OCI-M1 (cell line): ENCODE data around the gene ZNRF3.
A peak's percentile ranks its signal among the peaks of the same experiment; 100 is the strongest.
"Not testable (repeated sequence)": the region's sequence is repeated elsewhere in the genome, so short reads cannot be mapped to it uniquely, and the experiment has no call there.

ENCODE experiments used
- DNase-seq: peaks from one replicate; lab custom pipeline; 2025; lab: John Stamatoyannopoulos, UW

Gene ZNRF3

DNA sequence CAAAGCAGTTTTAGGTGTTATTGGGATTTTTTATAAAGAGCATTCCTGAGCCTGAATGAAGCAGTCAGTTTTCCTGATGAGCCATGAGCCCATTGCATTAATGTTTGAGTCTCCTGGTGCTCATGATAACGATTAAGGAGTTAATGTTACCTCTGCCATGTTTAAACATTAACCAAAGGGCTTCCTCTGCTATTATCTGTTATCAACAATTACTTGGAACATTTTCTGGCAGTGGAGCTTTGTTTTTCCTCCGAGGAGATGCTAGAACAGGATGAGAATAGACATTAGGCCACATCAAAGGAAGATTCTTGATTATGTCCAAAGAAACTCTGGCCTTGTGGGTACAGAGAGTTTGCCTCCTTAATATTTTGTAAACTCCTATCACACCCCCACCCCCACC, 49.9 kb downstream of the ZNRF3 start:
- DNase-seq = no peak

DNA sequence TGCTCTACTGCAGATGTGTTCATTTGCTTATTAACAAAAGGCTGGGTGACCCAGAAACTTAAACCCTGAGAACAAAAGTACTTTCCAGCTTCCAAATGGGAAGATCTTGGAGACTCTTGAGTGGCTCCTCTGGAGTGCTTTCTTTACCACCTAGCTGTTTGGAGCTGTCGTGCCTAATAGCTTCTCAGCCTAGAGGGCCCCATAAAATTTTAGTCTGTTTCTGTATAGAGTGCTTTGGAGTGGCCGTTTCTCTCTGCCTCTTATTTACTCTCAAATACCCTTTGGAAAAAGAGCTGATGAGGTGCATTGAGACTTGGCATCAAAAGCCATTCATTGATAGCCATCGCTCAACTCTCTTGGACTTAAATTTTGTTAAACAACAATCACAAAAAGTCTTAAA, 50.7 kb downstream of the ZNRF3 start:
- no peak for DNase-seq

DNA sequence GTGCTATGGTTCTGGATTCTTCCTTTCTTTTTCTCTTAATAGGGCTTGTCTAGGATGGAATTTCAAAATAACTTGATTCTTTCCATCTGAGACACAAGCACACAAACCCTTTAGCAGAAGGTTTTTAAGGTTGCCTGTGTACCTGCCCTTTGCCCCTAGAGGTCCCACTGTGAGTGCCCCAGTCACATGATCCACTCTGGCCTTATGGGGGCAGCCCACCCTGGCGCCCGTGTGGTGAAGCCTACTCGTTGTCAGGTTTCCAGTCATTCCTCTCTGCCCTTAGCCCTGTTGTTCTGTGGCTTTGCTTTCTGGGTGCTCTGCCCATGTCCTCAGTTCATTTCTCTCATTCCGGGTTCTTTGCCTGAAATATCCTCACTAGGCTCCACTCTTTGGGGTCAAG, 51.8 kb downstream of the ZNRF3 start:
- DNase-seq = no peak

DNA sequence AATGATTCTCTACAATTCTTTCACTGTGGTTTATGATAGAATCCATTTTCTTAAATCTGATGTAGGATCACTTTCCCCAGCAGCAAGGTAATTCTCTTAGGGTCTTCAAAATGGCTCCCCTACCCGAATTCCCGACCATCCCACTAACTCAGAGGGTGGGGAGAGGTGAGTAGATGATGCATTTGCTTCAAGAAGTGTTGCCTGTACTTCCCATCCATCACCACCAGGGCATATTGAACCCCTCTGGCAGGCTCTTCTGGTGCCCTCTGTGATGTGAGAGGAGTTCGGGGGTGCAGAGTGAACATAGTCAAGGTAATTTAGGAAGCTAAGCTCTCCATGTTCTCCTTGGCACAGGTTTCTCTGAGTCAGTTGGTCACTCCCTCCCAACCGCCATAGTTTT, 52.3 kb downstream of the ZNRF3 start:
- DNase-seq = no peak

DNA sequence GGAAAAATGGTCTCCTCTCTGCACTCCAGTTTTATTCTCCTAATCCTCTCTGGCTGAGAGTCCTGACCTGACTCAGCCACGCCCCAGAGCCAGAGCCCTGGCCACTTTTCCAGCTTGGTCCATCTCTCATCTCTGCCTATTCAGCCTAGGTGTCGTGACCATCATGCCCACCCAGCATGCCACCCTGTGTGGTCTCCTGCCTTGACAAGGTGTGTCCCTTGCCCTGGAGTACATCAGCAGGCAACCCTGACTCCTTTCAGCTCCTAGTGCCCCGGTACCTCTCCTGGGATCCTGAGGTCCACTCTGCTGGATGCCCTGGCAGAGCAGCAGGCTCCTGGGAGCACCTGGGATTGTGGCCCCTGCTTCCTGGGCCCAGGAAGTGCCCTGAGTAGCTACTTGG, 52.8 kb downstream of the ZNRF3 start:
- no peak for DNase-seq

DNA sequence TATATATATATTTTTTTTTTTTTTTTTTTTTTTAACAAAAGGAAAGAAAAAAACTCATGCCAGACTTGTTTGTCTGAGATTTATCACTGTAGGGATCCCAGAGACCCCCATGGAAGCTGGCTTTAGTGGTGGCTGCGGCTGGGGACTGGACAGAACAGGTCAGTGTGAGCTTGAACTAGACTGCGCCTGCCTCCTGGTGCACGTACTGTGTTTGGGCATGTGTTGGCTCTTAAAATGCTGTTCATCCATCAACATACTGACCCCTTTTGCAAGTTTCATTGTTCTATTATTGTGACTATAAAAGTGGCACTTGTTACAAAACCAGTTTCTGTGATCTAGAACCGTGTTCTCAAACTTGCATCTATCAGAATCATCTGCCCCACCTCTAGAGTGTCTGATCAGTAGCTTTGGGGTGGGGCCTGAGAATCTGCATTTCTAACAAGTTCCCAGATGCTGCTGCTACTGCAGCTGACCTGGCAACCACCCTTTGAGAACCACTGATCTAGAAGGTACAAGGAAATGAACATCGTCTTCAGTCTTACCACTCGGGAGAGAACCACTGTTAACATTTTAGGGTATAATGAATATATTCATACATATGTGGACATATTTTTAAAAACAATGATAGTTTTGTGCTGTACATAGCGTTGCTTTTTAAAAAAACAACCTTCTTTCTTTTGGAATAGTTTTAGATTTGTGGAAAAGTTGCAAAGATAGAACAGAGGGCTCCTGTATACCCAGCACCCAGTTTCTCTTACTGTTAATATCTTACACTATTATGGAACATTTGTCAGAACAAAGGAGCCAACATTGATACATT, 54.0 kb downstream of the ZNRF3 start:
- DNase-seq = no peak

DNA sequence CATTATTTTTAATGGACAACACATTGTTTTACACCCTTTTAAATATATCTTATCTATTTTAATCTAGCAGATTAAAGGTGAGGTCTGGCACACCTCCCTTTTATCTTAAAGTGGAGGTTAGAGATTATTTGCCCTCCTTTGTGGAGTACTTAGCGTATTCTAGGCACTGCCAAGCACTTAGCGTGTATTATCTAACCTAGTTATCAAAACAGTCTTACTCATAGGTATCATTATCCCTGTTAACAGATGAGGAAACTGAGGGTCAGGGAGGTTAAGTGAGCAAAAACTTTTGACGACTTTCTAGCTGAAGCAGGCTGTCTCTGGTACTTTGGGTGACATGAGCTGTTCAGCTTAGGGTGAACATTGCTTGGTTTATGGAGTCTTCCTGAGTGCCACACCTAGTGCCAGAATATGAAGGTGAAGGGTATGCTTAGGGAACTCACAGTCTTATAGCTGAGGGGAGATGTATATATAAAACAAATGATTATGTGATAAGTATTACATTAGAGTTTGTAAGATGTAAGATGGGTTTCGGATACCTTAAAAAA, 55.0 kb downstream of the ZNRF3 start:
- DNase-seq = no peak

DNA sequence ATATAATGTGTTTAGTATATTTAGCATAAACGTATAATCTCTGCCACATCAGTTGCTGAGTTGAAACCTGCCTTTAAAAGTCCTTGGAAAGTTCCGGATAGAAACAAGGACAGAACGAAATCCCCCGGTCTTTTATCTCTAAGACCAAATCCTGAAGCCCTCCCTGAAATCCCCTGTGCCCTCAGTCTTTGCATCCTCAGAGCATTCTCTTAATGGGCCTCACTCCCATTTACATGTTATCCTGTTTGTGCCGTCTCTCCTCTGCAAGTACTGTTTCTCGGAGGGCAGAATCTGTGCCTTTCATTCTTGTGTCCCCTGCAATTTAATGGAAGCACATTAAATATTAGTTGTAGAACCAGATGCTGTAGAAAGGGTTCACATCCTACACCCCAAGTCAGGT, 56.0 kb downstream of the ZNRF3 start:
- DNase-seq = no peak

DNA sequence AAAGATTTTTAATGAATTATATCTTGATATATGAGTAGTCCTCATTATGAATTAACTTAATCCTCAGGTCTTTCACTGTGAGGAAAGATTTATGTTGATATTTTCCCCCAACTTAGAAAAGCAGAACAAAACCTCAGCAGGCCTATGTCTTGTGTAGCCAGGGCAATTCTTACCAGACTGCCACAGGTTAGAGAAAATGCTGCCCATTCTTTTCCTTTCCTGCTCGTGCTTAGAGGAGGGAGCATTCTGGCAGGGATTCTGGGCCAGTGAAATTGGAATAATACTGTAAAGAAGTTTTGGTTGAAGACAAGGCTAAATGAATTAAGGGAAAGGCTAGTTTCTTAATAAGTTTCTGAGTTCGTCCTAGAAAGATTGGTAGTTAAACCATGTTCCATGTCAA, 56.6 kb downstream of the ZNRF3 start:
- no peak for DNase-seq

DNA sequence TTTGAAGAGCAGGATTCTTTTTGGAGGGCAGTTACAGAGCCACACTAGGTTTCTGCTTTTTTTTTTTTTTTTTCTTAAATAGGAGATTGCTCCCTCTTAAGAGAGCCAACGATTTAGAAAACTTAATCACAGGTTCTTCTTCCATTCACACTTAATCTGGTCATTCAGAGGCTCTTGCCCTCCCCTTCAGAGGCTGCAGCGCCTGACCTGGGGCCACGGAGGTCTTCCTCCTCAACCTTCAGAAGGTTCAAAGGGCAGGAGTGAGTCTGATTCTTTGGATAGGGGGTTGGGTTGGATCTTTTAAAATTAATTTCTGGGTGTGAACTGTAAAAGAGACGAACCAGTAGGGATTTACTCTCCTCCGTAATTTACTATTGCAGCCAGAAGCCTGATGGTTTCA, 57.1 kb downstream of the ZNRF3 start:
- DNase-seq = no peak

DNA sequence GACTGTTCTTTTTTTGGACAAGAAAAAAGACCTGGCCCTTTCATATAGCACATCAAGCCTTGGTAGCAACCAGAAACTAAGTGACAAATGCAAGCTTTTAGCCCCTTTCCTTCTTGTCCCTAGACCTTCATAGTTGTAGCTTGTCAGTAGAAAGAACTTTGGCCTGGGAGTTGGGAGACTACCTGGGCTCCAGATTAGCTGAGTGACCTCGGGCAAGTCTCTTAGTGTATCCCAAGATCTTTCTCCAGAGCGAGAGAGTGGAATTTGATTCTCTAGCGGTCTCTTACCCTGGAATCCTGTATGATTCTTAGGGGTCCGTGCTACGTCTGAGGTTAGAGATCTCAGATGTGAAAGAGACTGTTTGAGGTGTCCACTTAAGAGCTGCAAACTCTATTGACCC, 59.0 kb downstream of the ZNRF3 start:
- no peak for DNase-seq

DNA sequence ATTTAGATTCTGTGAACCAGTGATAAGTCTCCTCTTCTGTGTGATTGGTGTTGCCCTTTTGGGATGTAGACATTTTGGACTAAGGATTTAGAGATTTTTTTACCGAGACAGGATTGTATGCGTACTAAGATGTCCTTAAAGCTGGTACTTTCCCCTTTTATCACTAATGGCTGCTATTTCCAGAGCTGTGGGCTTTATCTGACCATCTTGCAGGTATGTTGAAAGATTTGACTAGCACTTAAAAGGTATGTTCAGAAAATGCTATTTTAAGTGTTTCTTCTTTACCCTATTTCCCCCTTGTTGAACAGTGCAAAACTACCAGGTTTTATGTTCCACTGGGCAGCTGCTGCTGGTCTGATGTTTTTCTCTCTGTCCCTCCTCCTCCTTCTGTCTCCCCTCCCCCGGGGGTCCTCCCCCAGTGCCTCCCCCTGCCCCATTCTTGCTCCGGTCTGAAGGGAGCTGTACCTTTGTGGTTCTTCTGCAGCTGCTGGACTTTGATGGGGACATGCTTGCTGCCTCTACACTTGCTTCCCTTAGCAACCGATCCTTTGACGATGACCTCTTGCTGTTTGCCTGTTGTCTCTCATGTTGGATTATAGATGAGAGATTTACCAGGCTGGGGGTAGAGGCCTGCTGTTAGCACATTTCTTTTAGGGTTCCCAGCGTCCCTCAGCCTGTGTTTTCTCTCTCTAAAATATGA, 59.6 kb downstream of the ZNRF3 start:
- no peak for DNase-seq

DNA sequence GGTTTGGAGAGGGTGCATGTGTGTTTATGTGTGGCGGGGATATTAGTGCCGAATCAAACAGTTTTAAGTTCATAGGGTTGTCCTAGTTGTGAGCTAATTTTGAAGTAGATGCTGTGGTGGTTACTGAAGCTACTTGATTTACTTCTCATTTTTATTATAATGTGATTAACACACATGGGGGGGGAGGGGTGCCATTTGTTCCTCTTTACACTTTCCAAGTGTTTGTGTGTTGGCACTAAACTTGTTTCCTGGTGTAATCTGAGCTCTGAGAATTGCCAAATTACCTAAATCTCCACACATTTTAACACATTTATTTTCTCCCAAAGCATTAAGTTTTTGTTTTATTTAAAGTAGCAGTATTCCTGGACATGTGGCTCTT, 60.1 kb downstream of the ZNRF3 start:
- DNase-seq = peak; percentile 43

DNA sequence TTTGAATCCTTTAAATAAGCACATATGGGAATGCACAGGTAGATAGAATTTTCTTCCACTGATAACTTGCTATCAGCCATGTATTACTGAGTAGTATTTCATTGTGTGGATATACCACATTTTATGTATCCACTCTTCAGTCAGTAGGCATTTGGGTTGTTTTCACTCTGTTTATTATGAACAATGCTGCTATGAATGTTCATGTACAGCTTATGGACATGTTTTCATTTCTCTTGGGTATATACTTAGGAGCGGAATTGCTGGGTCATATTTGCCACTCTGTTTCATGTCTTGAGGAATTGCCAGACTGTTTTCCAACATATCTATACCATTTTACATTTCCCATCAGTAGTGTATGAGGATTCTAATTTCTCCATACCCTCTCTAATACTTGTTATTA, 63.8 kb downstream of the ZNRF3 start:
- no peak for DNase-seq

DNA sequence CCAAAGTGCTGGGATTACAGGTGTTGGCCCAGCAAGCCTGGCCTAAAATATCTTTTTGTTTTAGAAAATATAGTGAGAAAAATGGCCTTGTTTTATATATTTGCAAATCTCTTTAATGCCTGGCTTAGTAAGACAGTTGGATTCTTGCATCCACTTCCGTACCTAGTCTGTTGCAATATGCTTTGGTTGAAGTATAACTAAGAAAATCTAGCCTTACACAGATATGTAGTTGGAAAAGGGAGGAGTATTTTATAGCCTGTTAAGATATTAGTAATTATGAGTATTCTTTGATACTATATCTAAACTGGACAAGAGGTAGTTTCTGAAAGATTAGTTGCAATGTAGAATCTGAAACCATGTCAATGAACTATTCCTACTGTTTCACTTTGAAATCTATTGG, 65.1 kb downstream of the ZNRF3 start:
- DNase-seq = no peak

DNA sequence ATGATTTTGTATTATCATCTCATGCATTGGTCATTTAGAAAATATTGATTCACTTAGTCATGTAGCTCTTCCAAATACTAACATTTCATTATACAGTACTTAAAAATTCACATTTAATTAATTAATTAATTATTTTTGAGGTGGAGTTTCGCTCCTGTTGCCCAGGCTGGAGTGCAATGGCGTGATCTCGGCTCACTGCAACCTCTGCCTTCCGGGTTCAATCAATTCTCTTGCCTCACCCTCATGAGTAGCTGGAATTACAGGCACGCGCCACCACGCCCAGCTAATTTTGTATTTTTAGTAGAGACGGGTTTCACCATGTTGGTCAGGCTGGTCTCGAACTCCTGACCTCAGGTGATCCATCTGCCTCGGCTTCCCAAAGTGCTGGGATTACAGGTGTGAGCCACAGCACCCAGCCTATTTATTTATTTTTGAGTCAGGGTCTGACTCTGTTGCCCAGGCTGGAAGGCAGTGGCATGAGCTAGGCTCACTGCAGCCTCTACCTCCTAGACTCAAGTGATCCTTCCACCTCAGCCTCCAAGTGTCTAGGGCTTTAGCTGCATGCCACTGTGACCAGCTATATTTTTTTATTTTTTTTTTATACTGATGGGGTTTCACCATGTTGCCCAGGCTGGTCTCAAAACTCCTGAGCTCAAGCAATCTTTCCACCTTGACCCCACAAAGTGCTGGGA, 65.6 kb downstream of the ZNRF3 start:
- not testable (repeated sequence) for DNase-seq

DNA sequence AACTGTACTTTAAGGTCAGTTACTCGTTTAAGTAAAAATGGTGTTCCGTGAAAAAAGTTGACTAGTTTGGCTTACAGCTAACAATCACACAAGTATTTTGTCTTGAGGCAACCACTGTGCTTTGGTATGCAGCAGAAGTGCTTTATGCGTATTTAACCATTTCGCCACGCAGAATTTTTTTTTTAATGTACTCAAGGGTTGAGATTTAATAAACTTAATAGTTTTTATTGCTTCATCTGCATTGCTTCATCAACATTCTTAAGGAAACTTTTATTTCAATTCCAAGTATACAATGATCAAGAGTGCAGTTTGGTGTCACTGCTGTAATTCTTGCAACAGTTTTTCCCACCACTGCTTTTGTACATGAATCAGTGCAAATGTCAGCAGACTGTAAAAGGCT, 66.4 kb downstream of the ZNRF3 start:
- DNase-seq = no peak

DNA sequence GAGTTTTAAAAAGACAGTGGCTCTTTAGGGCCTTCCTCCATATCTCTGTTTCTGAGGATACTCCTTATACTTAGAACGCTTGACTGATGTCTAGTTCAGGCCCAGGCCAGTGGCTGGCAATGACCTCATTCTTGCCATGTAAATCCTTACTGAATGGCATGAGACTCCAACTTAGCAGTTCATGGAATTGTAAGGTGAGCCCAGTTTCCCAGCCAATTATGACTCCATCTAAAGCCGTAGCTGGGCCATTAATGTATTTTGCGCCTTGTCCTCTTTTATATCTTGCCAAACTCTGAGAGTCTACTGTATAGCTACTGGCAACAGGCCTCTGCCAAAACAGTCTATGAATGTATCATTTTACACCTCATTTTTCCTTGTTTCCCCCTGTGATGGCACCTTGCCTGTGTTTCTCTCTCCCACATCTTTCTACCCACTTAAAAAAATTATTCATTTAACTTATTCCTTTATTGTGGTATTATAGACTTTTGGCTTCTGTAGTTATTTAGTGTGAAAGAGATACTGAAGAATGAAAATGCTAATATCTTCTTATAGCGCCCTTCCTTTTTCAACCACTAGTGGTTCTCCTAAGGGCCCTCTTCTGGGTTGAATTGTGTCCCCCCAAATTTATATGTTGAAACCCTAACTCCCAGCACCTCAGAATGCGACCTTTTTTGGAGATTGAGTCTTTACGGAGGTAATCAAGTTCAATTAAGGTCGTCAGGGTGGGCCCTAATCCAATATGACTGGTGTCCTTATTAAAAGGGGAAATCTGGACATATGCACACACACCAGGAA, 67.4 kb downstream of the ZNRF3 start:
- no peak for DNase-seq

DNA sequence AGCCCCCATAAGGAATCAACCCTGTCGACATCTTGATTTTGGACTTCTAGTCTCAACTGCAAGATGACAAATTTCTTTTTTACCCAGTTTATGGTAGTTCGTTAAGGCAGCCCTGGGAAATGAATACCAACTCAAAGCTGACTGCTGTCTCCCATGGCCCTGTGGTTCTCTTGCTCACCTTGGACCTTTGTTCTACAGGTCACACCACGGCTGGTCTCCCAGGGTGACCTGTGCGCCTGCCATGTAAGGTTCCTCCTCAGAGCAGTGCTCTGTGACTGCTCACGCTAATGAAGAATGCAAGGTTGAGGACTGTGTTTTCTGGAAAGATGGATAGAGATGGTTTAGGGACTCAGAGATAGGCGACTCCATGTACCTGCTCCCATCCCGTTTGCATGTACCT, 68.2 kb downstream of the ZNRF3 start:
- DNase-seq = no peak

DNA sequence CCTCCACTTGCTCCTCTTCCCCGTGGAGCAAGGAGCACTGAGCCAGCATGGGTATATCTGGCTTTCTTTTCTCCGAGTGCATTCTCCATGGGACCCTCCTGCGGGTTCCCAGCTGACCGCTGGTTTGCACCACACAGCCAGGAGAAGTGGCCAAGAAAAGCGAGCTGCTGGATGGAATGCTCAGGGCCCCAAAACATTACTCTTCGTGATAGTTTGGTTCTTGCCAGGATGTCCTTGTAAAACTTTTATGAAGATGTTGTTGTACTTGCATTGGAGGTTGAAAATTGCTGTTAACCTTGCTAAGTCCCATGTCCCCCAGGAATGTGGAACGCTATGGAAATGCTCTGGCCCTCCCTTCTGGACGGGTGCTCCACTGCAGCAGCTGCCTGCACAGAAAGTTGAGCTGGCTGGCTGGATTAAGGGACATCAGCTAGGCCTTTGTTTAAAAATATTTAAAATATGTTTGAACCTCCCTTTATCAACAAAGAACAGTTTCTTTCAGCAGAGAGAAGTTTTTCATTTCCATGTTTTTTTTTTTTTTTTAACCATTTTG, 68.7 kb downstream of the ZNRF3 start:
- no peak for DNase-seq

DNA sequence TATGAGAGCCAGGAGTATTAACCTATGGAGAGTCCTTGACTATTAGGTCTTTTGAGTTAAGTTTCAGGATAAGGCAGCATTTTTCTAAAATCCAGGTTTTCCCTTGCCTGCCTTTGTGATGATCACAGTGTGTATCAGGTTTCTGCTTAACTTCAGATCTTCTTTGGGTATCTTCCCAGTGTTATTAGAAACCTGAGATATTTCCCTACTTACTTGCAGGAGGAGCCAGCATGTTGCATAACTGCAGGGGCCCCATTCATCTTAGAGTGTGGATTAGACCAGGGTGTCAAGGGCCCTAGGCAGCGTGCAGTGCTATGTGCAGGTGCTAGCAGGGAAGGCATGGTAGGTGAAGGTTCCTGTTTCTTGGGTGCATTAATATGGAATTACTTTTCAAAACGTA, 69.5 kb downstream of the ZNRF3 start:
- no peak for DNase-seq

DNA sequence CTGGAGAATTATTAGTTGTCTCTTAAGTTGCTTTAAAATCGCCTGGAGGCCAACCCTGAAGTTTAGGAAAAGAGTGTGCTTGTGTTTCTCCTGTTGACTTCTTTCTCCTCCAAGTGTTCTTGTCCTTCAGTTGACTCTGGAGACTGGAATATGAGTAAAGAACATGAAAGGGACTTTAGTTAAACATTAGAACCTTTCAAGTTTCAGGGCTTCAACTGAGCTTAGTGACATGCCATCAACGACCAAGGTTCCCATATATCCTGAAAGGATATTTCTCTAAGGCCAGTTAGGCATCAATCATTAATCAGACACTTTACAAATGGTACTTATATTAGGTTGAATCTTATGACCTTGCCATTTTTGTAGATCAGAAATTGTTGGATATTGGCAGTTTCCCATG, 70.0 kb downstream of the ZNRF3 start:
- no peak for DNase-seq
